ENCODE data around the gene RFX1.

DNA sequence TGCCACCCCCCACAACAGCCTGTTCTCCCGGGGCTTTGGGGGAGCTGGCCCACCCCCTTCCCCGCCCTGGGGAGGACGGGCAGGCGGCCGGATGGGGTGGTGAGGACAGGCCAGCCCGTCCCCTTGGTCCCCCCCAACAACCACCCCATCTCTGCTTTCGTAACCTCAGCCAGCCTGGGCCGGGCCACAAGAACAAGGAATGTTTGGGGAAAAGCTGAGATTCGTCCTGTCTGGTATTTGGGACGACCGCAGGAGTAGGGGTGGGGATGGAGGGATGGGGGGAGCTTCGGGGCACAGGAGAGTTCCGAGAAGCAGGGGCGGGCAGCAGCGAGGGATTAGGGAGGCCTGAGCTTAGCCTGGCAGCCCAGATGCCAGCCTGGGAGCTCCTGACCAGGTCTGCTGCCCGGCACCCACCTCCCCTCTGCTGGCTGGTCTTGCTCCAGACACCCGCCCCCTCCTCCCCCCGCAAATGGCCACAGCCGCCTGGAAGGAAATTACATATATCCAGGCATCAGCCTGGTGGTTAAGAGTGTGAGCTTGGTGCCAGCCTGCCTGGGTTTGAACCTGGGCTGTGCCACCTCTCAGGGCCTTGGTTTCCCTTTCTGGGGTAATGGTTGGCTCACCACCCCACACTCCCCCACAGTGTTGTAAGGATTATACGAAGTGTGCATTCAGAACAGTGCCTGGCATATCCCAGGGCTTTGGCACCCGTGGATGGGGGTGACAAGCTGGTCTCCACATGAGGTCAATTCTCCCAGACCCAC lies 67.6 kb downstream of the RFX1 start, which contains the start of gene PODNL1:
- TF ChIP-seq TCF7 (IDR thresholded peaks at IDR 0.05; ENCODE audit: low read depth) (no peak), EP300 (IDR thresholded peaks at IDR 0.05; ENCODE audit: low read depth in 2 of 2, low read length in 2 of 2) (no peak), EP300 (CRISPR knock-in tag; IDR thresholded peaks at IDR 0.05; ENCODE audit: borderline replicate concordance) (no peak), TCF7L2 (IDR thresholded peaks at IDR 0.05; ENCODE audit: low read depth, low read length) (no peak), ZNF615 (CRISPR knock-in tag; IDR thresholded peaks at IDR 0.05; ENCODE audit: borderline replicate concordance) (no peak), ZNF7 (CRISPR knock-in tag; IDR thresholded peaks at IDR 0.05) (no peak), PTBP1 (IDR thresholded peaks at IDR 0.05; ENCODE audit: low read depth, low read length, poor library complexity, severe bottlenecking) (no peak), POLR2AphosphoS5 (IDR thresholded peaks at IDR 0.05; ENCODE audit: low read depth, low read length) (no peak), STAT5B (CRISPR knock-in tag; IDR thresholded peaks at IDR 0.05) (no peak)
- TF ChIP-seq, protein P1, sequence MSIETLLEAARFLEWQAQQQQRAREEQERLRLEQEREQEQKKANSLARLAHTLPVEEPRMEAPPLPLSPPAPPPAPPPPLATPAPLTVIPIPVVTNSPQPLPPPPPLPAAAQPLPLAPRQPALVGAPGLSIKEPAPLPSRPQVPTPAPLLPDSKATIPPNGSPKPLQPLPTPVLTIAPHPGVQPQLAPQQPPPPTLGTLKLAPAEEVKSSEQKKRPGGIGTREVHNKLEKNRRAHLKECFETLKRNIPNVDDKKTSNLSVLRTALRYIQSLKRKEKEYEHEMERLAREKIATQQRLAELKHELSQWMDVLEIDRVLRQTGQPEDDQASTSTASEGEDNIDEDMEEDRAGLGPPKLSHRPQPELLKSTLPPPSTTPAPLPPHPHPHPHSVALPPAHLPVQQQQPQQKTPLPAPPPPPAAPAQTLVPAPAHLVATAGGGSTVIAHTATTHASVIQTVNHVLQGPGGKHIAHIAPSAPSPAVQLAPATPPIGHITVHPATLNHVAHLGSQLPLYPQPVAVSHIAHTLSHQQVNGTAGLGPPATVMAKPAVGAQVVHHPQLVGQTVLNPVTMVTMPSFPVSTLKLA (IDR thresholded peaks at IDR 0.05): no peak
- TF ChIP-seq, protein P2, sequence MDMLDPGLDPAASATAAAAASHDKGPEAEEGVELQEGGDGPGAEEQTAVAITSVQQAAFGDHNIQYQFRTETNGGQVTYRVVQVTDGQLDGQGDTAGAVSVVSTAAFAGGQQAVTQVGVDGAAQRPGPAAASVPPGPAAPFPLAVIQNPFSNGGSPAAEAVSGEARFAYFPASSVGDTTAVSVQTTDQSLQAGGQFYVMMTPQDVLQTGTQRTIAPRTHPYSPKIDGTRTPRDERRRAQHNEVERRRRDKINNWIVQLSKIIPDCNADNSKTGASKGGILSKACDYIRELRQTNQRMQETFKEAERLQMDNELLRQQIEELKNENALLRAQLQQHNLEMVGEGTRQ (IDR thresholded peaks at IDR 0.05; ENCODE audit: low read depth, low read length): no peak
- TF ChIP-seq, protein P2 (CRISPR knock-in tag; IDR thresholded peaks at IDR 0.05; ENCODE audit: borderline replicate concordance): no peak
- TF ChIP-seq, protein P3, sequence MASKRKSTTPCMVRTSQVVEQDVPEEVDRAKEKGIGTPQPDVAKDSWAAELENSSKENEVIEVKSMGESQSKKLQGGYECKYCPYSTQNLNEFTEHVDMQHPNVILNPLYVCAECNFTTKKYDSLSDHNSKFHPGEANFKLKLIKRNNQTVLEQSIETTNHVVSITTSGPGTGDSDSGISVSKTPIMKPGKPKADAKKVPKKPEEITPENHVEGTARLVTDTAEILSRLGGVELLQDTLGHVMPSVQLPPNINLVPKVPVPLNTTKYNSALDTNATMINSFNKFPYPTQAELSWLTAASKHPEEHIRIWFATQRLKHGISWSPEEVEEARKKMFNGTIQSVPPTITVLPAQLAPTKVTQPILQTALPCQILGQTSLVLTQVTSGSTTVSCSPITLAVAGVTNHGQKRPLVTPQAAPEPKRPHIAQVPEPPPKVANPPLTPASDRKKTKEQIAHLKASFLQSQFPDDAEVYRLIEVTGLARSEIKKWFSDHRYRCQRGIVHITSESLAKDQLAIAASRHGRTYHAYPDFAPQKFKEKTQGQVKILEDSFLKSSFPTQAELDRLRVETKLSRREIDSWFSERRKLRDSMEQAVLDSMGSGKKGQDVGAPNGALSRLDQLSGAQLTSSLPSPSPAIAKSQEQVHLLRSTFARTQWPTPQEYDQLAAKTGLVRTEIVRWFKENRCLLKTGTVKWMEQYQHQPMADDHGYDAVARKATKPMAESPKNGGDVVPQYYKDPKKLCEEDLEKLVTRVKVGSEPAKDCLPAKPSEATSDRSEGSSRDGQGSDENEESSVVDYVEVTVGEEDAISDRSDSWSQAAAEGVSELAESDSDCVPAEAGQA (IDR thresholded peaks at IDR 0.05; ENCODE audit: low read depth): no peak
- TF ChIP-seq, protein P3 (CRISPR knock-in tag; IDR thresholded peaks at IDR 0.05; ENCODE audit: borderline replicate concordance): no peak
- TF ChIP-seq, protein P4, sequence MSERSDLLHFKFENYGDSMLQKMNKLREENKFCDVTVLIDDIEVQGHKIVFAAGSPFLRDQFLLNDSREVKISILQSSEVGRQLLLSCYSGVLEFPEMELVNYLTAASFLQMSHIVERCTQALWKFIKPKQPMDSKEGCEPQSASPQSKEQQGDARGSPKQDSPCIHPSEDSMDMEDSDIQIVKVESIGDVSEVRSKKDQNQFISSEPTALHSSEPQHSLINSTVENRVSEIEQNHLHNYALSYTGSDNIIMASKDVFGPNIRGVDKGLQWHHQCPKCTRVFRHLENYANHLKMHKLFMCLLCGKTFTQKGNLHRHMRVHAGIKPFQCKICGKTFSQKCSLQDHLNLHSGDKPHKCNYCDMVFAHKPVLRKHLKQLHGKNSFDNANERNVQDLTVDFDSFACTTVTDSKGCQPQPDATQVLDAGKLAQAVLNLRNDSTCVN (CRISPR knock-in tag; IDR thresholded peaks at IDR 0.05; ENCODE audit: borderline replicate concordance): no peak
